Measurements from ENCODE around the gene DNAH11. TPM values are rescaled to one million over a fixed set of nuclear protein-coding genes. Genes with fewer than 3 reads are reported as not detected.
"Not testable (repeated sequence)": the region's sequence is repeated elsewhere in the genome, so short reads cannot be mapped to it uniquely, and the experiment has no call there.

The DNAH11 gene
- total and polyA plus RNA-seq, 4 donors: 0.05 to 0.50 (median 0.11) TPM

- H3K36me3 ChIP-seq (ENCODE audit: control insufficient read depth in 4 of 4, insufficient read depth in 3 of 4, low read depth in 1 of 4, low read length in 3 of 4): no peaks in the 10 kb centered on the region
- no peak for DNase-seq (ENCODE audit: low spot score)
- H3K4me3 ChIP-seq (ENCODE audit: low read depth in 1 of 3, low read length in 3 of 3): no peak overlapping the region
- H3K27me3 ChIP-seq (ENCODE audit: control insufficient read depth in 4 of 4, insufficient read depth in 4 of 4, low read length in 3 of 4): no peaks in the 10 kb centered on the region
- WGBS: 35% methylated on average over 5 of the region's 5 CpGs
- H3K27ac ChIP-seq (ENCODE audit: low read depth in 1 of 2, low read length in 2 of 2): no peak overlapping the region
- peak; percentile 80 for TF ChIP-seq RAD21 (IDR thresholded peaks at IDR 0.05)
- TF ChIP-seq CTCF (IDR thresholded peaks at IDR 0.05; ENCODE audit: low read depth, low read length, missing input control): peak; percentile 21
- TF ChIP-seq SP1 (IDR thresholded peaks at IDR 0.05): no peak
- TF ChIP-seq RXRA (IDR thresholded peaks at IDR 0.05): peak in 1 of 2 donors; percentile 12
- TF ChIP-seq GABPA (IDR thresholded peaks at IDR 0.05 in 1 of 2, conservative IDR thresholded peaks at IDR 0.05 in 1 of 2): no peak
- TF ChIP-seq, protein P1, sequence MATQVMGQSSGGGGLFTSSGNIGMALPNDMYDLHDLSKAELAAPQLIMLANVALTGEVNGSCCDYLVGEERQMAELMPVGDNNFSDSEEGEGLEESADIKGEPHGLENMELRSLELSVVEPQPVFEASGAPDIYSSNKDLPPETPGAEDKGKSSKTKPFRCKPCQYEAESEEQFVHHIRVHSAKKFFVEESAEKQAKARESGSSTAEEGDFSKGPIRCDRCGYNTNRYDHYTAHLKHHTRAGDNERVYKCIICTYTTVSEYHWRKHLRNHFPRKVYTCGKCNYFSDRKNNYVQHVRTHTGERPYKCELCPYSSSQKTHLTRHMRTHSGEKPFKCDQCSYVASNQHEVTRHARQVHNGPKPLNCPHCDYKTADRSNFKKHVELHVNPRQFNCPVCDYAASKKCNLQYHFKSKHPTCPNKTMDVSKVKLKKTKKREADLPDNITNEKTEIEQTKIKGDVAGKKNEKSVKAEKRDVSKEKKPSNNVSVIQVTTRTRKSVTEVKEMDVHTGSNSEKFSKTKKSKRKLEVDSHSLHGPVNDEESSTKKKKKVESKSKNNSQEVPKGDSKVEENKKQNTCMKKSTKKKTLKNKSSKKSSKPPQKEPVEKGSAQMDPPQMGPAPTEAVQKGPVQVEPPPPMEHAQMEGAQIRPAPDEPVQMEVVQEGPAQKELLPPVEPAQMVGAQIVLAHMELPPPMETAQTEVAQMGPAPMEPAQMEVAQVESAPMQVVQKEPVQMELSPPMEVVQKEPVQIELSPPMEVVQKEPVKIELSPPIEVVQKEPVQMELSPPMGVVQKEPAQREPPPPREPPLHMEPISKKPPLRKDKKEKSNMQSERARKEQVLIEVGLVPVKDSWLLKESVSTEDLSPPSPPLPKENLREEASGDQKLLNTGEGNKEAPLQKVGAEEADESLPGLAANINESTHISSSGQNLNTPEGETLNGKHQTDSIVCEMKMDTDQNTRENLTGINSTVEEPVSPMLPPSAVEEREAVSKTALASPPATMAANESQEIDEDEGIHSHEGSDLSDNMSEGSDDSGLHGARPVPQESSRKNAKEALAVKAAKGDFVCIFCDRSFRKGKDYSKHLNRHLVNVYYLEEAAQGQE (IDR thresholded peaks at IDR 0.05): no peak
- no peak for TF ChIP-seq TAF1 (conservative IDR thresholded peaks at IDR 0.05)
- no peak for TF ChIP-seq HNF4A (conservative IDR thresholded peaks at IDR 0.05)
- no peak for TF ChIP-seq MAX (IDR thresholded peaks at IDR 0.05)
- TF ChIP-seq, protein P2, sequence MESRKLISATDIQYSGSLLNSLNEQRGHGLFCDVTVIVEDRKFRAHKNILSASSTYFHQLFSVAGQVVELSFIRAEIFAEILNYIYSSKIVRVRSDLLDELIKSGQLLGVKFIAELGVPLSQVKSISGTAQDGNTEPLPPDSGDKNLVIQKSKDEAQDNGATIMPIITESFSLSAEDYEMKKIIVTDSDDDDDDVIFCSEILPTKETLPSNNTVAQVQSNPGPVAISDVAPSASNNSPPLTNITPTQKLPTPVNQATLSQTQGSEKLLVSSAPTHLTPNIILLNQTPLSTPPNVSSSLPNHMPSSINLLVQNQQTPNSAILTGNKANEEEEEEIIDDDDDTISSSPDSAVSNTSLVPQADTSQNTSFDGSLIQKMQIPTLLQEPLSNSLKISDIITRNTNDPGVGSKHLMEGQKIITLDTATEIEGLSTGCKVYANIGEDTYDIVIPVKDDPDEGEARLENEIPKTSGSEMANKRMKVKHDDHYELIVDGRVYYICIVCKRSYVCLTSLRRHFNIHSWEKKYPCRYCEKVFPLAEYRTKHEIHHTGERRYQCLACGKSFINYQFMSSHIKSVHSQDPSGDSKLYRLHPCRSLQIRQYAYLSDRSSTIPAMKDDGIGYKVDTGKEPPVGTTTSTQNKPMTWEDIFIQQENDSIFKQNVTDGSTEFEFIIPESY (IDR thresholded peaks at IDR 0.05): no peak
- TF ChIP-seq EGR1 (IDR thresholded peaks at IDR 0.05; ENCODE audit: low read depth in 2 of 2): no peak
- H3K4me1 ChIP-seq (ENCODE audit: control insufficient read depth in 4 of 4, insufficient read depth in 4 of 4, low read length in 3 of 4): no peaks in the 10 kb centered on the region
- no peaks in the 10 kb centered on the region for H3K9me3 ChIP-seq (ENCODE audit: control insufficient read depth in 4 of 4, low read length in 3 of 4)
- no peak overlapping the region for H3K9ac ChIP-seq (ENCODE audit: low read depth in 1 of 2, low read length in 2 of 2)
Observed at GRCh38 chr7:21690705-21691104, 147.9 kb downstream of the DNAH11 start.

- WGBS: 85% methylated on average over 4 of the region's 5 CpGs
Observed at GRCh38 chr7:21691146-21691545, 148.3 kb downstream of the DNAH11 start.

DNA sequence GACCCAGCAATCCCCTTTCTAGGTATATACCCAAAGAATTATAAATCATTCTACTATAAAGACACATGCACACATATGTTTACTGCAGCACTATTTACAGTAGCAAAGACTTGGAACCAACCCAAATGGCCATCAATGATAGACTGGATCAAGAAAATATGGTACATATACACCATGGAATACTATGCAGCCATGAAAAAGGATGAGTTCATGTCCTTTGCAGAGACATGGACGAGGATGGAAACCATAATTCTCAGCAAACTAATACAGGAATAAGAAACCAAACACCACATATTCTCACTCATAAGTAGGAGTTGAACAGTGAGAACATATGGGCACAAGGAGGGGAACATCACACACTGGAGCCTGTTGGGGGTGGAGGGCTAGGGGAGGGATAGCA, 157.7 kb downstream of the DNAH11 start:
- not testable (repeated sequence) for H3K27me3 ChIP-seq (ENCODE audit: control insufficient read depth in 4 of 4, insufficient read depth in 4 of 4, low read length in 3 of 4); H3K4me3 ChIP-seq (ENCODE audit: low read depth in 1 of 3, low read length in 3 of 3); H3K9ac ChIP-seq (ENCODE audit: low read depth in 1 of 2, low read length in 2 of 2); H3K36me3 ChIP-seq (ENCODE audit: control insufficient read depth in 4 of 4, insufficient read depth in 3 of 4, low read depth in 1 of 4, low read length in 3 of 4); H3K9me3 ChIP-seq (ENCODE audit: control insufficient read depth in 4 of 4, low read length in 3 of 4); H3K4me1 ChIP-seq (ENCODE audit: control insufficient read depth in 4 of 4, insufficient read depth in 4 of 4, low read length in 3 of 4); DNase-seq (ENCODE audit: low spot score); H3K27ac ChIP-seq (ENCODE audit: low read depth in 1 of 2, low read length in 2 of 2)
- WGBS: 84% methylated on average over 1 of the region's 1 CpG

More at GRCh38 chr7:21691146-21691545, 148.3 kb downstream of the DNAH11 start:
- H3K4me1 ChIP-seq (ENCODE audit: control insufficient read depth in 4 of 4, insufficient read depth in 4 of 4, low read length in 3 of 4); H3K4me3 ChIP-seq (ENCODE audit: low read depth in 1 of 3, low read length in 3 of 3); H3K9me3 ChIP-seq (ENCODE audit: control insufficient read depth in 4 of 4, low read length in 3 of 4); DNase-seq (ENCODE audit: low spot score); H3K9ac ChIP-seq (ENCODE audit: low read depth in 1 of 2, low read length in 2 of 2); H3K36me3 ChIP-seq (ENCODE audit: control insufficient read depth in 4 of 4, insufficient read depth in 3 of 4, low read depth in 1 of 4, low read length in 3 of 4); H3K27ac ChIP-seq (ENCODE audit: low read depth in 1 of 2, low read length in 2 of 2); H3K27me3 ChIP-seq (ENCODE audit: control insufficient read depth in 4 of 4, insufficient read depth in 4 of 4, low read length in 3 of 4): not testable (repeated sequence)

Measured in liver (tissue), 9 donors.